HEK293T (cell line): ENCODE measurements around the gene EYA4.

Experiments
- BHLHE40 ChIP-seq: fragments of 450-650 bp; IDR thresholded peaks from 2 replicates; pipeline ENCODE4 v1.6.1; 2016; ENCODE audit warnings: mild to moderate bottlenecking, moderate library complexity, borderline replicate concordance
- CTBP1 ChIP-seq: fragments of 450-650 bp; IDR thresholded peaks from 2 replicates; pipeline ENCODE4 v1.6.1; 2016; ENCODE audit warnings: borderline replicate concordance
- ELF4 ChIP-seq: fragments of 450-650 bp; IDR thresholded peaks from 2 replicates; pipeline ENCODE4 v1.6.1; 2017; ENCODE audit warnings: antibody characterized with exemption
- FOXK2 ChIP-seq: fragments of 450-650 bp; IDR thresholded peaks from 2 replicates; pipeline ENCODE4 v1.6.1; 2016; ENCODE audit warnings: mild to moderate bottlenecking
- FOXM1 ChIP-seq: fragments of 450-650 bp; IDR thresholded peaks from 2 replicates; pipeline ENCODE4 v1.6.1; 2017; ENCODE audit warnings: mild to moderate bottlenecking, borderline replicate concordance
- L3MBTL2 ChIP-seq: fragments of 450-650 bp; conservative IDR thresholded peaks from 2 replicates; pipeline ENCODE4 v1.6.1; 2016; ENCODE audit warnings: mild to moderate bottlenecking
- SP1 ChIP-seq: fragments of 450-650 bp; IDR thresholded peaks from 2 replicates; pipeline ENCODE4 v1.6.1; 2017
- SUZ12 ChIP-seq: fragments of 450-650 bp; IDR thresholded peaks from 2 replicates; pipeline ENCODE4 v1.6.1; 2016; ENCODE audit warnings: mild to moderate bottlenecking
- TARDBP ChIP-seq: fragments of 450-650 bp; IDR thresholded peaks from 2 replicates; pipeline ENCODE4 v1.6.1; 2016
- TF ChIP-seq, protein P1 (sequence below): fragments of 450-650 bp; IDR thresholded peaks from 2 replicates; pipeline ENCODE4 v1.6.1; 2016

DNA sequence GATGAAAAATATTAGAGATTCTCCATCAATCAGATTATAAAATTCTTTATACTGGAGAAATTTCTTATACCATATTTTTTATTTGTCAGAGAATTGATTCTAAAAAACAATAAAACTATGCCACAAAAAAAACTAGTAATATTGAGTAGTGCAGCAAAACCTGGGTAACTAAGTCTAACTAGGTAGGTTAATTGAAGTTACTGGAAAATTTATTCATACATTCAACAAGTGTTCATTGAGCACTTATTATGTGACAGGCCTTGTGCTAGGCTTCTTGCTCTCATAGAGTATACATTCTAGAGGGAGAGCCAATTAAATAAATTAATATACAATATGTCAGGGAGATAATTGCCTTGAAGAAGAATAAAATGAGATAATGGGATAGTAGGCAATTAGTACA, 189.4 kb downstream of the EYA4 start:
- TF ChIP-seq FOXK2 (no peak), SUZ12 (no peak), BHLHE40 (no peak), FOXM1 (no peak), L3MBTL2 (no peak), SP1 (no peak), TARDBP (no peak), CTBP1 (no peak), ELF4 (no peak)
- TF ChIP-seq, protein P1, sequence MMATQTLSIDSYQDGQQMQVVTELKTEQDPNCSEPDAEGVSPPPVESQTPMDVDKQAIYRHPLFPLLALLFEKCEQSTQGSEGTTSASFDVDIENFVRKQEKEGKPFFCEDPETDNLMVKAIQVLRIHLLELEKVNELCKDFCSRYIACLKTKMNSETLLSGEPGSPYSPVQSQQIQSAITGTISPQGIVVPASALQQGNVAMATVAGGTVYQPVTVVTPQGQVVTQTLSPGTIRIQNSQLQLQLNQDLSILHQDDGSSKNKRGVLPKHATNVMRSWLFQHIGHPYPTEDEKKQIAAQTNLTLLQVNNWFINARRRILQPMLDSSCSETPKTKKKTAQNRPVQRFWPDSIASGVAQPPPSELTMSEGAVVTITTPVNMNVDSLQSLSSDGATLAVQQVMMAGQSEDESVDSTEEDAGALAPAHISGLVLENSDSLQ, result no peak
